Right cardiac atrium (tissue), 5 donors: ENCODE measurements around the gene MLST8. TPM values are rescaled to one million over a fixed set of nuclear protein-coding genes. Genes with fewer than 3 reads are reported as not detected.

ENCODE experiments used
- ATAC-seq, 2 donors: fragments of 200-7000 bp; cut with Tn5 transposase; one replicate each; pipeline versions ENCODE4 v1.8.0 to v1.9.1; 2020; ENCODE audit warnings: moderate library complexity in 2 of 2, mild to moderate bottlenecking in 1 of 2
- DNase-seq, 3 donors: peaks; one replicate each; pipeline ENCODE4 v3.0.0-alpha.2; 2020
- H3K27ac ChIP-seq: one replicate; pipeline ENCODE4 v1.5.1; 2013; ENCODE audit warnings: mild to moderate bottlenecking, low read length, control low read depth, moderate library complexity
- H3K27me3 ChIP-seq: one replicate; pipeline ENCODE4 v1.6.1; 2013; ENCODE audit not compliant: control insufficient read depth, insufficient read depth
- H3K4me1 ChIP-seq: one replicate; pipeline ENCODE4 v1.6.1; 2013; ENCODE audit warnings: low read length; ENCODE audit not compliant: control insufficient read depth, insufficient read depth
- H3K4me3 ChIP-seq: one replicate; pipeline ENCODE4 v1.5.1; 2013; ENCODE audit warnings: low read length, control low read depth
- H3K9me3 ChIP-seq: one replicate; pipeline ENCODE4 v1.6.1; 2013; ENCODE audit warnings: low read length; ENCODE audit not compliant: control insufficient read depth
- WGBS: extraction: QIAGEN DNeasy Blood & Tissue Kit; methylation state at CpG from one replicate; pipeline ENCODE4 v1.1.7; 2013; 5-methylcytosine and 5-hydroxymethylcytosine counted together
- intact Hi-C, 4 donors: fragments of 100-400 bp; cut with DNase I; formaldehyde crosslinking; loops; one replicate each; pipeline versions ENCODE4 v1.11.0 to v1.14.0; 2022 to 2023
- polyA plus RNA-seq: library from polyadenylated mRNA; stranded (reverse); fragments of 200-250 nt; gene quantifications from one replicate; pipeline ENCODE4 v1.2.3, GENCODE V29; 2013
- total RNA-seq, 4 donors: library from RNA; stranded (reverse); fragmentation: NEBNext Ultra II Directional; extraction: Animal tissue kit (Norgen Biotek cat#: 25700); gene quantifications; one replicate each; pipeline ENCODE4 v1.2.1, GENCODE V29; 2021
- donor health status: healthy with polysubstance abuse.
- donor health status: DM: no; HTN: yes; CAD: no.
- donor health status: DM: no; HTN: no; CAD: no.
- donor health status: DM: no; HTN: yes; CAD: no; lungs with severe emphysema.
- donor health status: DM: yes; HTN: yes; CAD: no.

The MLST8 gene
- total and polyA plus RNA-seq, 5 donors, result 24.2 to 33.3 (median 28.8) TPM

DNA sequence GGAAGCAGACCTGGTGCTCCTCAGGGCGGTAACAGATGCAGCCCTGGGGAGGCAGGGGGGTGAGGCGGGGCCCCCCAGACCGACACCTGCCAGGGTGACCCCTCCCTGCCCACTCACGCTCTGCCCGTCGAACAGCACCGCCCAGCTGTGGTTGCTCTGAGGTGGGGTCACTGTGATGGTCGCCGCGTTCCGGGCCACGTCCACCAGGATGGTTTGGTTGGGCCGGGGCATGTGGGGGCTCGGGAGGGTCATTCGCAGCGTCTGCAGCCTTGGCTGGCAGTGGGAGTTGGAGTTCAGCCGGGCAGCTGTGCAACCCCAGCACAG, 4.7 kb downstream of the MLST8 start:
- no peak overlapping the region for H3K27ac ChIP-seq
- H3K9me3 ChIP-seq, result no peaks in the 10 kb centered on the region
- 90% methylated on average over 17 of the region's 17 CpGs for WGBS
- peaks cover 15% of the 10 kb centered on the region for H3K4me1 ChIP-seq
- intact Hi-C loops, result no loop called here
- ATAC-seq (no peak), DNase-seq (peak in 1 of 3 donors; percentile 57)
- no peak overlapping the region for H3K4me3 ChIP-seq
- no peaks in the 10 kb centered on the region for H3K27me3 ChIP-seq

GRCh38 chr16:2210386-2211365, 5.4 kb downstream of the MLST8 start, which contains the start of gene BRICD5:
BRICD5 (minus strand) TSS chr16:2210863; CDS start chr16:2210833, 30 bp downstream.
- H3K4me1 ChIP-seq, result peaks cover 15% of the 10 kb centered on the region
- 68% methylated on average over 24 of the region's 24 CpGs for WGBS
- peak in 1 of 3 donors; percentile 63 for DNase-seq
- no peak for ATAC-seq
- H3K27ac ChIP-seq, result no peak within 1 kb of the TSS
- no peaks in the 10 kb centered on the region for H3K27me3 ChIP-seq
- no peak within 1 kb of the TSS for H3K4me3 ChIP-seq
- no peaks in the 10 kb centered on the region for H3K9me3 ChIP-seq
- intact Hi-C loops, result no loop called here

GRCh38 chr16:2211923-2212347, 6.7 kb downstream of the MLST8 start:
- H3K4me3 ChIP-seq, result no peak overlapping the region
- intact Hi-C loops, result no loop called here
- ATAC-seq (no peak), DNase-seq (peak in 1 of 3 donors; percentile 61)
- peaks cover 12% of the 10 kb centered on the region for H3K4me1 ChIP-seq
- H3K27me3 ChIP-seq, result no peaks in the 10 kb centered on the region
- peak overlapping the region; percentile 43 for H3K27ac ChIP-seq
- 75% methylated on average over 11 of the region's 11 CpGs for WGBS
- no peaks in the 10 kb centered on the region for H3K9me3 ChIP-seq

DNA sequence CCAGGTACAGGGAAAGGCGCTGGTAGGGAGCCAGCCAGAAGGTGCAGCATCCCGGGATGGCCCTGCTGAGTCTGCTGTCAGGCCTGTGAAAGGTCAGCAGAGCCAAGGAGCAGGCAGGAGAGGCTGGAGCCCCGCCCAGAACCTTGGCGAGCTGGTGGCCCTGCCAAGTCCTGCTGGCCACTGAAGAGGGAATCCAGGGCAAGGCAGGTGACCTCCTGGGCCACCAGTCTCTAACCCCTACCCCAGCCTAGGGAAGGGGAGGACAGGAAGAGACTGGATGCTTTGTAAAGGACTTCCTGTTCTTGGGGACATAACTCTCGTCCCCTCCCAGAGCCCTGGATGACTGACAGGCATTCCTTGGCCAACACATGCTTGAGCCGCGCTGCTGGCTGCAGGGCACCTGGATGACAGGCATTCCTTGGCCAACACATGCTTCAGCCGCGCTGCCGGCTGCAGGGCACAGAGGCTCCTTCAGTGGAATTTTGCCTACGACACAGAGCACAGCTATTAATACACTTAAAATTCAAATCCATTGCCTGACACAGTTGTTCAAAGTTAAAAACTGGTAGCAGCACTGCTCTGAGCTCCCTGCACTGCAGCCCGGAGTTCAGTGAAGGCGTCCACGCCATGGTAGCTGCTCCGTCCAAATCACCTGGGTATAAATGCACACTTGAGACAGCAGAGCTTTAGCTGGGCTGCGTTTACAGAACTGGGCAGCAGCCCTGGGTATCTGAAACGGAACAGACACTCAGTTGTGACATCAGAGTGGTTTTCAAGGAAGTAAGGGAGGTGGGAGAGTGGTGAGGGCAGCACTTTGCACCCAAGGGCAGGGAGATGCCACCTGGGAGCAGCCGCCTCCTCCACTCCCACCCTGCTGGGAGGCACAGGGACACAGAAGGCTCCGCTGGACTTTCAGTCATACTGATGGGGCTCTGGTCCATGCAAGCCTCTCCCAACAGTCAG, 7.4 kb downstream of the MLST8 start:
- intact Hi-C loops, result no loop called here
- Histone ChIP-seq H3K27ac (peak overlapping the region; percentile 48), H3K27me3 (no peaks in the 10 kb centered on the region), H3K9me3 (no peaks in the 10 kb centered on the region), H3K4me3 (peak overlapping the region; percentile 85), H3K4me1 (peaks cover 12% of the 10 kb centered on the region)
- ATAC-seq (no peak), DNase-seq (peak in 2 of 3 donors; percentile 66 to 72)
- WGBS, result 47% methylated on average over 19 of the region's 19 CpGs

DNA sequence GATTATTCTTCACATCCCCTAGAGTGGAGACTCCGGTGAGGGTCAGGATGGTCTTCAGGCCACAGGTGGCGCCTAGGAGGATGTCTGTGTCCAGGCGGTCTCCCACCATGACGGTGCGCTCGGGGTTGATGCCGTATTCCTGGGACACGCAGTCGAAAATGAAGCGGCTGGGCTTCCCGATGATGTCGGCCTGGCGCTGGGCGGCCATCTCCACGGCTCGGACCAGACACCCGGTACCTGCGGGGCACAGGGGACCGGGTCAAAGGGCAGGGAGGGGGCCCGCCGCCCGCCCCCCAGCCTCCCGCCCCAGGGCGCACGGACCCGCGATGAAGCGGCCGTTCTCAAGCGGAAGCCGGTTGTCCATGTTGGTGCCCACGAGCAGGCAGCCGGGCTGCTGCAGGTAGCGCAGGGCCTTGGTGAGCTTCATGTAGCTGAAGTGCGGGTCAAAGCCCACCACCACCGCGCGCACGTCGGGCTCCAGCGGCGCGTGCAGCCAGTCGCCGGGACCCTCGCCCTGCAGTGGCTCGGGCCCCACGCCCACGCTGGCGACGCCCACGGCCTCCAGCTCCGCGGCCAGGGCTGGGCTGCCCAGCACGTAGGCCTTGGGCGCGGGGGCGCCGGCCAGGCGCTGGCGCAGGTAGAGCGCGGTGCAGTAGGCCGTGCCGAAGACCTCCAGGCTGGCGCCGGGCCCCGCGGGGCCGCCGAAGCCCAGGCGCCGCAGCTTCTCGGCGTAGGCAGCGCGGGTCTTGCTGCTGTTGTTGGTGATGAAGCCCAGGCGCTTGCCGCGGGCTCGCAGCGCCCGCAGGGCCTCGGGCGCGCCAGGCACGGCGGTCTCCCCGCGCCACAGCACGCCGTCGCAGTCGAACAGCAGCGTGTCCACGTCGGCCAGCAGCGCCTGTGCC, 8.8 kb downstream of the MLST8 start:
- H3K4me3 ChIP-seq, result peak overlapping the region; percentile 85
- DNase-seq (peak in 2 of 3 donors; percentile 62 to 76), ATAC-seq (no peak)
- no peaks in the 10 kb centered on the region for H3K27me3 ChIP-seq
- H3K9me3 ChIP-seq, result no peaks in the 10 kb centered on the region
- H3K27ac ChIP-seq, result peak overlapping the region; percentile 84
- 1% methylated on average over 98 of the region's 98 CpGs for WGBS
- intact Hi-C loops, result no loop called here
- H3K4me1 ChIP-seq, result peaks cover 12% of the 10 kb centered on the region

GRCh38 chr16:2214719-2214968, 9.4 kb downstream of the MLST8 start, which contains the start of gene PGP:
PGP (minus strand) TSS chr16:2214840; CDS start chr16:2214777, 63 bp downstream.
- peaks cover 12% of the 10 kb centered on the region for H3K4me1 ChIP-seq
- no peaks in the 10 kb centered on the region for H3K27me3 ChIP-seq
- intact Hi-C loops, result no loop called here
- DNase-seq (no peak), ATAC-seq (peak; percentile 92)
- H3K4me3 ChIP-seq, result peak within 1 kb of the TSS; percentile 85
- H3K9me3 ChIP-seq, result no peaks in the 10 kb centered on the region
- peak within 1 kb of the TSS; percentile 84 for H3K27ac ChIP-seq
- under 1% methylated on average over 48 of the region's 48 CpGs for WGBS

DNA sequence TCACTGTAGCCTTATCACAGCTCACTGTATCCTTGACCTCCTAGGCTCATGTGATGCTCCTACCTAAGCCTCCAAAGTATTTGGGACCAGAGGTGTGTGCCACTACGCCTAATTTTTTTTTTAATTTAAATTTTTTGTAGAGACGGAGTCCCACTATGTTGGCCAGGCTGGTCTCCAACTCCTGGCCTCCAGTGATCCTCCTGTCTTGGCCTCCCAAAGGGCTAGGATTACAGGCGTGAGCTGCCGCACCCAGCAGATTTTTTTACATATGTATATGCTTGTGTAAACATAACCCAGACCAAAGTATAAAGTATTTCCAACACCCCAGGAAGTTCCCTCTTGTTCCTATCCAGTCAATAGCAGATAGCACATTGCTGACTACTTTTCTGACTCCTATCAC, 11.1 kb downstream of the MLST8 start:
- intact Hi-C loops, result no loop called here
- H3K27ac ChIP-seq, result no peak overlapping the region
- ATAC-seq, result no peak
- peaks cover 12% of the 10 kb centered on the region for H3K4me1 ChIP-seq
- no peak overlapping the region for H3K4me3 ChIP-seq
- no peaks in the 10 kb centered on the region for H3K27me3 ChIP-seq
- WGBS, result 97% methylated on average over 4 of the region's 4 CpGs
- DNase-seq, result no peak
- H3K9me3 ChIP-seq, result no peaks in the 10 kb centered on the region

GRCh38 chr16:2223221-2223941, 18.1 kb downstream of the MLST8 start, which contains the start of gene E4F1:
E4F1 (plus strand) TSS chr16:2223591; CDS start chr16:2223614, 23 bp downstream.
- H3K4me1 ChIP-seq, result no peaks in the 10 kb centered on the region
- WGBS, result under 1% methylated on average over 82 of the region's 82 CpGs

DNA sequence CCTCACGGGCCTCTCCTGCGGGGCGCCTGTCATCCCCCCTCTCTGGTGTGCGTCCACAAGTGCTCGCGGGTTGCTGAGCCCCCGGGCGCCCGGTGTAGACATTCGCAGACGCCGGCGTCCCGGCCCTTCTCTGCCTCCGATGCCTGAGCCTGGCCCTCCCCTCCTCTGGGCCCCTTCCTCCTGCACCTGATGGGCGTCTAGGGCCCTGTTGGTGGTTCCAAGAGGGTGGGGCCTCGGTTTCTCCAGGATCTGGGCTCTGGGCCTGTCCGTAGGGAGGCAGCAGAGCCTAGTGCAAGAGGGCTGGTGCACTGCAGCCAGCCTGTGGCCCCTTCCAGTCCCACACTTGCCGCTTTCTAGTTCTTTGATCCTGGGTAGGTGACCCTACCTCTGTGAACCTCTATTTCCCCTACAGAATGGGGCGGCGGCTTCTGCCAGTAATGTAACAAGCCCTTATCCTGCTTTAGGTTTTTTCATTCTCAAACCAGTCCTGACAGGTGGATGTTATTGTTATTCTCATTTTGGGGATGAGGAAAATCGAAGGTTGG, 18.8 kb downstream of the MLST8 start:
- no peaks in the 10 kb centered on the region for H3K4me1 ChIP-seq
- ATAC-seq (peak; percentile 50 to 73), DNase-seq (peak; percentile 49 to 82 (median 81))
- no peaks in the 10 kb centered on the region for H3K27me3 ChIP-seq
- 6% methylated on average over 22 of the region's 22 CpGs for WGBS
- no peaks in the 10 kb centered on the region for H3K9me3 ChIP-seq
- intact Hi-C loops, result loop anchor here in 1 of 4 donors (5.0 kb wide), 1 partner anchor 293 kb away; no protein-coding TSS in a partner anchor
- H3K27ac ChIP-seq, result peak overlapping the region; percentile 20
- peak overlapping the region; percentile 82 for H3K4me3 ChIP-seq

More at GRCh38 chr16:2223221-2223941, 18.1 kb downstream of the MLST8 start, which contains the start of gene E4F1:
- ATAC-seq (peak; percentile 99), DNase-seq (peak; percentile 100)
- peak within 1 kb of the TSS; percentile 82 for H3K4me3 ChIP-seq
- H3K9me3 ChIP-seq, result no peaks in the 10 kb centered on the region
- H3K27ac ChIP-seq, result peak within 1 kb of the TSS; percentile 59
- intact Hi-C loops, result loop anchor here in 1 of 4 donors (5.0 kb wide), 1 partner anchor 294 kb away; no protein-coding TSS in a partner anchor
- H3K27me3 ChIP-seq, result no peaks in the 10 kb centered on the region
